GM23338 (cell line): ENCODE results near the gene NEURL1. TPM values are rescaled to one million over a fixed set of nuclear protein-coding genes. Genes with fewer than 3 reads are reported as not detected.

ENCODE experiments used
- ATAC-seq: fragments of 200-7000 bp; cut with Tn5 transposase; 3 replicates; pipeline ENCODE4 v1.9.1; 2020
- DNase-seq: peaks from one replicate; pipeline ENCODE4 v3.0.0-alpha.2; 2015; ENCODE audit warnings: low spot score
- H2AFZ ChIP-seq: fragments of 200-600 bp; sonication (generic); 2 replicates; pipeline ENCODE4 v1.8.0; 2016; ENCODE audit warnings: antibody characterized with exemption, mild to moderate bottlenecking, moderate library complexity
- H3F3A ChIP-seq: fragments of 200-600 bp; sonication (generic); replicated peaks from 2 replicates; pipeline ENCODE4 v1.8.0; 2017; ENCODE audit warnings: antibody characterized with exemption, mixed run types, low read depth
- H3K27ac ChIP-seq: fragments of 200-600 bp; sonication (generic); 2 replicates; pipeline ENCODE4 v1.6.1; 2016; ENCODE audit warnings: low read depth
- H3K27me3 ChIP-seq: fragments of 200-600 bp; sonication (generic); 2 replicates; pipeline ENCODE4 v1.8.0; 2016; ENCODE audit warnings: mild to moderate bottlenecking, mixed run types, moderate library complexity; ENCODE audit not compliant: insufficient read depth
- H3K36me3 ChIP-seq: fragments of 200-600 bp; sonication (generic); 2 replicates; pipeline ENCODE4 v1.8.0; 2016; ENCODE audit warnings: mild to moderate bottlenecking; ENCODE audit not compliant: insufficient read depth
- H3K4me1 ChIP-seq: fragments of 200-600 bp; sonication (generic); 2 replicates; pipeline ENCODE4 v1.8.0; 2016; ENCODE audit warnings: mild to moderate bottlenecking, moderate library complexity; ENCODE audit not compliant: insufficient read depth
- H3K4me2 ChIP-seq: fragments of 200-600 bp; sonication (generic); 2 replicates; pipeline ENCODE4 v1.7.1; 2017; ENCODE audit warnings: mixed run types
- H3K4me3 ChIP-seq: fragments of 200-600 bp; sonication (generic); 2 replicates; pipeline ENCODE4 v1.6.1; 2016; ENCODE audit warnings: mixed run types
- H3K79me2 ChIP-seq: fragments of 200-600 bp; sonication (generic); replicated peaks from 2 replicates; pipeline ENCODE4 v1.8.0; 2017; ENCODE audit warnings: mild to moderate bottlenecking; ENCODE audit not compliant: insufficient read depth
- H3K9me2 ChIP-seq: fragments of 200-600 bp; sonication (generic); 2 replicates; pipeline ENCODE4 v1.8.0; 2017; ENCODE audit not compliant: insufficient read depth
- H4K20me1 ChIP-seq: fragments of 200-600 bp; sonication (generic); replicated peaks from 2 replicates; pipeline ENCODE4 v1.8.0; 2017; ENCODE audit warnings: mild to moderate bottlenecking; ENCODE audit not compliant: insufficient read depth
- H3K27ac Mint-ChIP-seq: 2 replicates; pipeline ENCODE4 v1.8.0; 2020; ENCODE audit warnings: inconsistent platforms, mild to moderate bottlenecking, moderate library complexity, mixed read lengths
- H3K27me3 Mint-ChIP-seq: 3 replicates; pipeline ENCODE4 v1.8.0; 2022; ENCODE audit warnings: low read depth, mild to moderate bottlenecking, moderate library complexity, mixed read lengths, inconsistent platforms; ENCODE audit not compliant: insufficient read depth, poor library complexity
- H3K36me3 Mint-ChIP-seq: 3 replicates; pipeline ENCODE4 v1.8.0; 2021; ENCODE audit warnings: low read depth, mild to moderate bottlenecking, inconsistent platforms, moderate library complexity, mixed read lengths
- H3K4me1 Mint-ChIP-seq: 3 replicates; pipeline ENCODE4 v1.8.0; 2020; ENCODE audit warnings: mild to moderate bottlenecking, inconsistent platforms, mixed read lengths
- H3K4me3 Mint-ChIP-seq: 3 replicates; pipeline ENCODE4 v1.8.0; 2021; ENCODE audit warnings: moderate library complexity, mild to moderate bottlenecking, inconsistent platforms, mixed read lengths
- H3K9me3 Mint-ChIP-seq: 3 replicates; pipeline ENCODE4 v1.8.0; 2020; ENCODE audit warnings: moderate library complexity, mild to moderate bottlenecking, inconsistent platforms, mixed read lengths
- CREB1 ChIP-seq: fragments of 250-450 bp; sonication (Bioruptor Pico); IDR thresholded peaks from 2 replicates; pipeline ENCODE4 v1.5.0; 2020; ENCODE audit warnings: low read depth, mild to moderate bottlenecking, moderate library complexity
- ETS1 ChIP-seq: IDR thresholded peaks from 2 replicates; pipeline ENCODE4 v1.6.1; 2016; ENCODE audit warnings: antibody characterized with exemption
- EZH2 ChIP-seq: fragments of 200-600 bp; sonication (generic); IDR thresholded peaks from one replicate; pipeline ENCODE4 v1.8.0; 2017; ENCODE audit warnings: antibody characterized with exemption, mild to moderate bottlenecking, low read depth; ENCODE audit not compliant: unreplicated experiment
- EZH2phosphoT487 ChIP-seq: fragments of 200-600 bp; sonication (generic); IDR thresholded peaks from one replicate; pipeline ENCODE4 v1.8.1; 2018; ENCODE audit warnings: antibody characterized with exemption; ENCODE audit not compliant: unreplicated experiment
- JUNB ChIP-seq: IDR thresholded peaks from one replicate; pipeline ENCODE4 v1.6.1; 2016; ENCODE audit warnings: antibody characterized with exemption; ENCODE audit not compliant: unreplicated experiment
- NANOG ChIP-seq: IDR thresholded peaks from 2 replicates; pipeline ENCODE4 v1.6.1; 2016; ENCODE audit warnings: antibody characterized with exemption, borderline replicate concordance
- POLR2AphosphoS5 ChIP-seq: IDR thresholded peaks from 2 replicates; pipeline ENCODE4 v1.6.1; 2016; ENCODE audit warnings: antibody characterized with exemption, low read depth
- REST ChIP-seq: IDR thresholded peaks from one replicate; pipeline ENCODE4 v1.6.1; 2018; ENCODE audit warnings: antibody characterized with exemption; ENCODE audit not compliant: unreplicated experiment
- STAT1 ChIP-seq: IDR thresholded peaks from one replicate; pipeline ENCODE4 v1.6.1; 2016; ENCODE audit warnings: antibody characterized with exemption; ENCODE audit not compliant: unreplicated experiment
- ZNF114 ChIP-seq: fragments of 250-450 bp; sonication (Bioruptor Pico); IDR thresholded peaks from 2 replicates; pipeline ENCODE4 v1.5.0; 2020; ENCODE audit warnings: mild to moderate bottlenecking, moderate library complexity
- ZNF331 ChIP-seq: fragments of 250-450 bp; sonication (Bioruptor Pico); IDR thresholded peaks from 2 replicates; pipeline ENCODE4 v1.5.0; 2020; ENCODE audit warnings: low read depth, mild to moderate bottlenecking, moderate library complexity
- polyA plus RNA-seq: library from polyadenylated mRNA; unstranded; fragments of >200 nt; fragmentation: Nextera tagmentation; extraction: Ambion mirVana; gene quantifications from 2 replicates; pipeline ENCODE4 v1.2.1, GENCODE V29; 2016
- total RNA-seq: library from RNA; depleted of rRNA; stranded (reverse); fragments of >200 nt; shearing (Covaris generic); gene quantifications from 2 replicates; pipeline ENCODE4 v1.2.3, GENCODE V29; 2014
- TF ChIP-seq, protein P1 (sequence below), 2 experiments: fragments of 200-600 bp in 1 of 2; sonication (generic) in 1 of 2; conservative IDR thresholded peaks; 2 replicates each; pipeline versions ENCODE4 v1.5.1 to v1.6.1; 2016 to 2017; ENCODE audit warnings: antibody characterized with exemption in 2 of 2, low read depth in 2 of 2, mild to moderate bottlenecking in 2 of 2, moderate library complexity in 1 of 2

The NEURL1 gene
- total and polyA plus RNA-seq, 2 experiments from 2014 or later = 0.82 to 1.1 TPM

DNA sequence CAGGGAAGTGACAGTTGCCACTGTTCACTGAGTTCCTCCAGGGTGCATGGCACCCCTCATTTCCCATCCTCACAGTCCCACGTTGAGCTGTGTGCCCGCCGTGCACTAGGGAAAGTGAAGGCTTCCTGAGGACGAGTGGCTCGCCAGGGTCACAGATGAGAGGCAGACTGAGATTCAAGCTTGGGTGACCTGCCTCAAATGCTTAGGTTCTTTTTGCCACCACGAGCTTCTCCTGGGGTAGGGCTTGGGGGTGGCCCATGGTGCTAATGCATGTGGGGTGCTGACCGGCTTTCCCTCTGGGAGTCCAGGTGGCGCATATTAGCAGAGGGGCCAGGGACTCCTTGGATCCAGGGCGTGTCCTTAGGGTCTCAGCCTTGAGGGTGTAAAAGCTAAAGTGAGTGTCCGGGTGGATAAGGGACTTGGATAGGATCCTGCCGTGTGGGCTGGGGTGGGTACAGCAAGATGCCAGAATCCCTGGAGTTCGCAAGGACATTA is 43.3 kb upstream of the NEURL1 start:
- Mint-ChIP-seq H3K4me1 (peaks cover 12% of the 10 kb centered on the region), H3K36me3 (peaks cover 34% of the 10 kb centered on the region), H3K9me3 (no peaks in the 10 kb centered on the region; the same call in 2 of the 3 replicates), H3K4me3 (no peak overlapping the region; the same call in 2 of the 3 replicates), H3K27ac (no peak overlapping the region), H3K27me3 (peaks cover 19% of the 10 kb centered on the region)
- H3K27me3 ChIP-seq = no peaks in the 10 kb centered on the region
- H4K20me1 ChIP-seq = no peaks in the 10 kb centered on the region; the same call in 1 of the 2 replicates
- no peak overlapping the region for H3K27ac ChIP-seq
- no peaks in the 10 kb centered on the region for H3K9me2 ChIP-seq
- H3K4me2 ChIP-seq = no peak overlapping the region
- ATAC-seq = no peak
- H3K4me1 ChIP-seq = no peaks in the 10 kb centered on the region; the same call in 1 of the 2 replicates
- no peaks in the 10 kb centered on the region for H3F3A ChIP-seq
- no peak overlapping the region for H2AFZ ChIP-seq
- H3K4me3 ChIP-seq = no peak overlapping the region
- TF ChIP-seq EZH2phosphoT487 (no peak), STAT1 (no peak)
- DNase-seq = no peak
- H3K79me2 ChIP-seq = no peaks in the 10 kb centered on the region
- peaks cover 13% of the 10 kb centered on the region for H3K36me3 ChIP-seq

DNA sequence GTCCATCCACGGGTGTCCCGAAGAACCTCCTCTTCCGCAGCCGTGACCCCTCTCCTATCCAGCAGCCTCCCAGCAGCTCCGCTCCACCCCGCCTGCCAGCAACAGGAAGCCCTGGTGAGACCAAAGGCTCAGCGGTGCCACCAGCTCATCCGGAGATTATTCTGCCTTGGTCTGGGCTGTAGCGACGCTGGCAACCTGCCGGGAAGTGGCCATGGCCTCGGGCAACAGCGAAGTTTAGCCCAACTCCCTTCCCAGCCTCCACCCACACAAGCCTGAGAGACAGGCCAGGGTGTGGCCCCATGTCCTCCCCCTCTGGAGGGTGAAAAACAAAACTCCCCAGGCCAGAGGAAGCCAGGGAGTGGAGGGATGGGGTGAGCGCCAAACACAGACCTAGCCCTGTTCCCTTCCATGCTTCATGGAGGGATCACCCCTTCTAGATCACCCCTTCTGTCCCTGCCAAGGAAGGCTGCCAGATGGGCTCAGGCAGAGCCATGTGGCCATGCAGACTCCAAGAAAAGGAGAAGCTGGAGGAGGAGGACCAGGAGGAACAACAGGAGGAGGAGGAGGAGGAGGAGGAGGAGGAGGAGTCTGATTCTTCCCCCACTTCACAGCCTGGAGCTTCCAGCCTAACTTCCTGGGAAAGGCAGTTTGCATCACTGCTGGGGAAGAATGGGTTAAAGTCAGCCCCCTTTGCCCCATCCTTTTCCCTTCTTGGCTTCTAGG is 42.3 kb upstream of the NEURL1 start:
- peak overlapping the region; percentile 73 for H3K4me3 Mint-ChIP-seq
- TF ChIP-seq CREB1 (no peak), JUNB (no peak), REST (no peak), POLR2AphosphoS5 (no peak), EZH2phosphoT487 (no peak), NANOG (no peak), ZNF331 (CRISPR knock-in tag) (no peak), ZNF114 (no peak), ETS1 (no peak), EZH2 (no peak), STAT1 (no peak)
- TF ChIP-seq, protein P1, sequence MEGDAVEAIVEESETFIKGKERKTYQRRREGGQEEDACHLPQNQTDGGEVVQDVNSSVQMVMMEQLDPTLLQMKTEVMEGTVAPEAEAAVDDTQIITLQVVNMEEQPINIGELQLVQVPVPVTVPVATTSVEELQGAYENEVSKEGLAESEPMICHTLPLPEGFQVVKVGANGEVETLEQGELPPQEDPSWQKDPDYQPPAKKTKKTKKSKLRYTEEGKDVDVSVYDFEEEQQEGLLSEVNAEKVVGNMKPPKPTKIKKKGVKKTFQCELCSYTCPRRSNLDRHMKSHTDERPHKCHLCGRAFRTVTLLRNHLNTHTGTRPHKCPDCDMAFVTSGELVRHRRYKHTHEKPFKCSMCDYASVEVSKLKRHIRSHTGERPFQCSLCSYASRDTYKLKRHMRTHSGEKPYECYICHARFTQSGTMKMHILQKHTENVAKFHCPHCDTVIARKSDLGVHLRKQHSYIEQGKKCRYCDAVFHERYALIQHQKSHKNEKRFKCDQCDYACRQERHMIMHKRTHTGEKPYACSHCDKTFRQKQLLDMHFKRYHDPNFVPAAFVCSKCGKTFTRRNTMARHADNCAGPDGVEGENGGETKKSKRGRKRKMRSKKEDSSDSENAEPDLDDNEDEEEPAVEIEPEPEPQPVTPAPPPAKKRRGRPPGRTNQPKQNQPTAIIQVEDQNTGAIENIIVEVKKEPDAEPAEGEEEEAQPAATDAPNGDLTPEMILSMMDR (conservative IDR thresholded peaks at IDR 0.05; ENCODE audit: low read depth in 2 of 2) = no peak

More for the DNA sequence above, 42.3 kb upstream of the NEURL1 start:
- no peaks in the 10 kb centered on the region for H3K79me2 ChIP-seq
- no peak overlapping the region for H3K27ac ChIP-seq
- Mint-ChIP-seq H3K4me1 (peaks cover 12% of the 10 kb centered on the region), H3K9me3 (no peaks in the 10 kb centered on the region; the same call in 2 of the 3 replicates), H3K27ac (no peak overlapping the region), H3K36me3 (peaks cover 25% of the 10 kb centered on the region), H3K27me3 (peaks cover 19% of the 10 kb centered on the region)
- H3K4me3 ChIP-seq = peak overlapping the region; percentile 66
- H3K4me2 ChIP-seq = peak overlapping the region; percentile 78; the same call in 1 of the 2 replicates
- DNase-seq (no peak), ATAC-seq (peak; percentile 3)
- no peaks in the 10 kb centered on the region for H3F3A ChIP-seq
- H3K9me2 ChIP-seq = no peaks in the 10 kb centered on the region
- no peaks in the 10 kb centered on the region for H3K27me3 ChIP-seq
- H3K36me3 ChIP-seq = peaks cover 4% of the 10 kb centered on the region; the same call in 1 of the 2 replicates
- no peaks in the 10 kb centered on the region; the same call in 1 of the 2 replicates for H3K4me1 ChIP-seq
- H2AFZ ChIP-seq = peak overlapping the region; percentile 84
- H4K20me1 ChIP-seq = no peaks in the 10 kb centered on the region; the same call in 1 of the 2 replicates
